Fibroblast of skin of left biceps (primary cell): ENCODE results near the gene LYST.
"Not testable (repeated sequence)": the region's sequence is repeated elsewhere in the genome, so short reads cannot be mapped to it uniquely, and the experiment has no call there.

Source experiments
- DNase-seq, 2 experiments: peaks; one replicate each; pipeline ENCODE4 v3.0.0-alpha.2; 2013; ENCODE audit warnings: low read depth in 2 of 2

The LYST gene, protein sequence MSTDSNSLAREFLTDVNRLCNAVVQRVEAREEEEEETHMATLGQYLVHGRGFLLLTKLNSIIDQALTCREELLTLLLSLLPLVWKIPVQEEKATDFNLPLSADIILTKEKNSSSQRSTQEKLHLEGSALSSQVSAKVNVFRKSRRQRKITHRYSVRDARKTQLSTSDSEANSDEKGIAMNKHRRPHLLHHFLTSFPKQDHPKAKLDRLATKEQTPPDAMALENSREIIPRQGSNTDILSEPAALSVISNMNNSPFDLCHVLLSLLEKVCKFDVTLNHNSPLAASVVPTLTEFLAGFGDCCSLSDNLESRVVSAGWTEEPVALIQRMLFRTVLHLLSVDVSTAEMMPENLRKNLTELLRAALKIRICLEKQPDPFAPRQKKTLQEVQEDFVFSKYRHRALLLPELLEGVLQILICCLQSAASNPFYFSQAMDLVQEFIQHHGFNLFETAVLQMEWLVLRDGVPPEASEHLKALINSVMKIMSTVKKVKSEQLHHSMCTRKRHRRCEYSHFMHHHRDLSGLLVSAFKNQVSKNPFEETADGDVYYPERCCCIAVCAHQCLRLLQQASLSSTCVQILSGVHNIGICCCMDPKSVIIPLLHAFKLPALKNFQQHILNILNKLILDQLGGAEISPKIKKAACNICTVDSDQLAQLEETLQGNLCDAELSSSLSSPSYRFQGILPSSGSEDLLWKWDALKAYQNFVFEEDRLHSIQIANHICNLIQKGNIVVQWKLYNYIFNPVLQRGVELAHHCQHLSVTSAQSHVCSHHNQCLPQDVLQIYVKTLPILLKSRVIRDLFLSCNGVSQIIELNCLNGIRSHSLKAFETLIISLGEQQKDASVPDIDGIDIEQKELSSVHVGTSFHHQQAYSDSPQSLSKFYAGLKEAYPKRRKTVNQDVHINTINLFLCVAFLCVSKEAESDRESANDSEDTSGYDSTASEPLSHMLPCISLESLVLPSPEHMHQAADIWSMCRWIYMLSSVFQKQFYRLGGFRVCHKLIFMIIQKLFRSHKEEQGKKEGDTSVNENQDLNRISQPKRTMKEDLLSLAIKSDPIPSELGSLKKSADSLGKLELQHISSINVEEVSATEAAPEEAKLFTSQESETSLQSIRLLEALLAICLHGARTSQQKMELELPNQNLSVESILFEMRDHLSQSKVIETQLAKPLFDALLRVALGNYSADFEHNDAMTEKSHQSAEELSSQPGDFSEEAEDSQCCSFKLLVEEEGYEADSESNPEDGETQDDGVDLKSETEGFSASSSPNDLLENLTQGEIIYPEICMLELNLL (N-terminal part only)

DNA sequence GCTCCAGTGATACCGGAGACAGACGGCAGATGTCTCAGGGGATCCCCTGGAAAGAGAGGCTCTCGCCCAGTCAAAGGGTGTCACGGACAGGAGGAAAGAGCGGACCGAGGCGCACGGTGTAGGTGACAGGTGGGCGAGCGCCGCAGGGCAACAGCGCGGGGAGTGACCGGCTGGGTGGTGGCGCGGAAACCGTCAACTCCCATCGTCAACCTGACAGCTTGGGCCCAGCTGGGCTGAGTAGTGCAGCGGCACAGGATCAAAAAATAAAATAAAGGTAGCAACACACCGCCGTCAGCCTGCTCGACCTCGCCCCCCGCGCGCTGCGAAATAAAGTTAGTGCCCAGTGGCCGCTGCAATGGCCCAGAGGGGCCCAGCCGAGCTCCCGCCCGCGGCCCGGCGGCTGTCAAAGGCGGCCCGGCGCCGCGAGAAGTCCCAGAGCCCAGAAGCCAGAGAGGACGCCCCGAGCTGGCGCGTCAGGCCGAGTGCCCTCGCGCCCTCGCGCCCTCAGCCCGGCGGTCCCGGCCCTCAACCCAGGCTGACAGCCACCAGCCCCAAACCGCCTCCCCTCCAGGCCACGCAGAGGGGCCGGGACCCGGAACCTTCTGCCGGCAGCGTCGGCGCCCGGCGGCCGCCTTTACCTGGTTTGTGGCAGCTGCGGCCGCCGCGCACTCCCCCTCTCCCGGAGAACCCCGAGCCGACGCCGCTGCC is at the start of gene LYST:
TSS of gene LYST (minus strand) at position 702 of the 708 bp plus-strand sequence. CDS start 36,489 bp downstream, outside the sequence.
- DNase-seq, result no peak

DNA sequence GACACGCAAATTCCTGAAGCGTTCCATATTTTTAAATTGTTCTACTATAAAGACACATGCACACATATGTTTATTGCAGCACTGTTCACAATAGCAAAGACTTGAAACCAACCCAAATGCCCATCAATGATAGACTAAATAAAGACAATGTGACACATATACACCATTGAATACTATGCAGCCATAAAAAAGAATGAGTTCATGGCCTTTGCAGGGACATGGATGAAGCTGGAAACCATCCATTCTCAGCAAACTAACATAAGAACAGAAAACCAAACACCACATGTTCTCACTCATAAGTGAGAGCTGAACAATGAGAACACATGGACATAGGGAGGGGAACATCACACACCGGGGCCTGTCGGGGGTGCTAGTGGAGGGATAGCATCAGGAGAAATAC is 48.8 kb upstream of the LYST start:
- DNase-seq, result not testable (repeated sequence)

DNA sequence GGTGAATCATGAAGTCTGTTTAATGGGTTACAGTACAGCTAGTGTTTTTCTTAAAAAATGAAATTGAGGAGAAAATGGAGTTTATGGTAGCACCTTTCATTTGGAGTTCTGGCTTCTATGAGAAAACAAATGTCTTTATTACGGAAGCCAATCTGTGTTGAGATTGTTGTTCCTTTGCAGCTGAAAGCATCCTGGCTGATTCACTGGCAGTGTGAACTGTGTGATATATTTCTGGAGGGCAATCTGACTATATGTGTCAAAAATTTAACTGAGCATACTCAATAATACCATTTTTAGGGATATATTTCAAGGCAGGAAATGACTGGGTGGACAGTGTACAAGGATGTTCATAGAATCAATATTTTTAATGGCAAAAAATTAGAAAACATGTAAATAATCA is 46.6 kb upstream of the LYST start:
- DNase-seq, result no peak

DNA sequence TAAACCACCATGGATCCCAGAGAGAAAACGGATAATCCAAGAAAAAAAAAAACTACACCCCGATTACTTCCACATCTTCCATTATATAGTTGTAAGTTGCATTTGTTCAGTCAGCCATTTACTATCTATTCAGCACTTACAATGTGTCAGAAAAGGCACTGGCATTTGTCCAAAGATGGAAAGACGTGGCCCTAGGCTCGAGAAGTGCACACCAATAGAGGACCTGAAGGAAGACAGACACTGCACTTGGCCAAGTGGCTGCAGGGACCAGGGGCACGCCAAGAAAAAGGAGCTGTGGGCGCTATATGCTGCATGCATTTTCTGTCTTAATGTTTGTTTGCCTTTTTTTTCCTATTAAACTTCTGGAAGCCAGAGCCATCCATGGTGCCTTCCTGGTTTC is 45.2 kb upstream of the LYST start:
- DNase-seq, result no peak

DNA sequence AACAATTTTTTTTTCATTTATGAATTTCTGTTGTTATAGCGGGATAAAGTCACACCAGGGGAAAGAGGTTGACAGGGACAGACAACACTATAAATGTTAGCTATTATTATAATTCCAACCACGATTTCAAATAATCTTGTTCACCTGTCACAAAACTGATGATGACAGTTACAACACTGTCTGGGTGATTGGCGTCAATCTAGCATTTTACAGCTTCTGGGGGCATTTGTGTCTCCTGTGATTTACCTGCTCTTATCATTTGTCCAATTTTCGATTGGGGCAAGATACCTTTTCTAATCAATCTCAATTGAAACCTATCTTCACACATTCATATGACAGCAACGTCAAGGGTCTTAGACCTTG is 44.6 kb upstream of the LYST start:
- no peak for DNase-seq

DNA sequence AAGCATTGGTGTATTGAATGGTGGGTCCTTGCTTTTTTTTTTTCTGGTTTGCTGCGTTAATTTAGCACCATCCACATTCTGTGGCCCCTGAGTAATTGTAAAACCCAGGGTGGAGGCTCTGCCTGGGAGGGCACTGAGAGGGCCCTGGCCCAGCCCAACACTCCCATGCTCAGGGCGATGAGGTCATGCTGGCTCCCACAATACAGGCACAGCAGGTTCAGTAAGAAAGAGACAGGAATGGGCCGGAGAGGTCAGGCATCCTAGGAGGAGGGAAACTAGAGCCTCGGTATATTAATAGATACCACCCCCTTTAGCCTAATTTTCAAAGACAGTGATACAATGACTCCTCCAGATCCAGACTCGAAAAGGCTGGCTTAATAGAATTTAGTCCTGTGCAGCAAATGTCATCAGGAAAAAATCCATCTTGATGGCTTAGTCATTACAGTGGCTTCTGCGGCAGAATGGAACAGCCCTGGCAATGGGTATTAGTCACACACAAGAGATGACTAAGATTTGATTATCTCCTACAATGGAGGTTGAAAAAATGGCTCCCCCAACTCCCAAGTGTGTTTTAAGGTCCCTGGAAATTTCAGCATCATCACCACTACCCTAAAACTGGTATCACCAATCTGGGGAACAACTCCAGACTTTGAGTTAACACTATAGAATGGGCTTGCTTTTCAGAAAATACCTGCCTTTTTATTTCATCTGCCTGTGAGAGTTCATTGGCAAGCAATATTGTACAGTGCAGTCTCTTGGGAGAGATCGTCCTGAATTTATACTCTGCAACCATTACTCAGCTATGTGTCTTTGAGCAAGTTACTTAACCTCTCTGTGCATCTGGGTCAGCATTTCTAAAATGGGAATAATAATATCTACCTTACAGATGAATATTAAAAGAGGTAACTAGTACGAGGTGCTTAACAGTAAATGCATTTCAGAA is 43.9 kb upstream of the LYST start:
- DNase-seq, result peak; percentile 81 to 82

DNA sequence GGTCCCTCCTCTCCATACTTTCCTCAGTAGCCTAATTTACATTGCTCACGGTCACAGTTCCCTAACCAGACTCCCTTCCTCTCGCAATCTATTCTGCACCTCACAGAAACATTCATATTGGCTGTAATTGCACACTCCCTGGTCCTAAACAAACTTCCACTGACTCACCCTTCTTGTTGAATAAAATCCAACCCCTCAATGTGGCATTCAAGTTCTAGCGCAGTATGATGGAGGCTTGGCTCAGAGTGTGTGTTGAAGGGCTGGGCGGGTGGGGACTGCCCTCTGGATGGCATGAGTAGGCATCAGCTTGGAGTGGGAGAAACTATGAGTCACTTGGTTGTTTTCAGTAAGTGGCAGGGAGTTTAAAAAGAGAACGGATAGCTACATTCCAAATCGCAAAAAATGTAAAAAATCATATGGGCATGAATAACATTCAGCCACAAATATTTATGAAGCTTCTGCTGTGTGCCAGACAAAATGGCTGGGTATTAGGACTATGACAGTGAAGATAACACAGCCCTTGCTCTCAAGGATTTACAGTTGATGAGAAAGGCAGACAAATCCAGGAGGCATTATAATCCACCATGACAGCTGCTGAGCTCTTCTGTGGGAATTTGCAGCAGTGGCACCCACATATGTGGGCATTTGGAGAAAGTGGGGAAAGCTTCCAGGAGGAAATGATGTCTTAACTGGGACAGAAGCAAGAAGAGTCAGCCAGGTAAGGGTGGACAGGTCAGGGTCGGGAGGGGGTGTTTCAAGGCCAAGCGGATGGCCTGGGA is 42.2 kb upstream of the LYST start:
- DNase-seq, result no peak

DNA sequence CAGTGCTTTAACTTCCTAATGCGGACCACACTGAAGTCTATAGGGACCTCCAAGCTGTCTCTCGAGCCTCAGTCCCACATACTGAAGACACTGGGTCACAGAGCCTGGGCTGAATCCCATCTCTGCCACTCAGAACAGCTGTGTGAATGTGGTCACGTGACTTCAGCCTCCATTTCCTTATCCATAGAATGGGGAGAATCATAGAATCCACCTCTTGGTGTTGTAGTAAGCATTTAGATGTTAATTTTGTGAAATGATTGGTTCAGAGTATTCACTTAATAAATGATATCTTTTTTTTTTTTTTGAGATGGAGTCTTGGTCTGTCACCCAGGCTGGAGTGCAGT is 41.2 kb upstream of the LYST start:
- DNase-seq, result no peak

DNA sequence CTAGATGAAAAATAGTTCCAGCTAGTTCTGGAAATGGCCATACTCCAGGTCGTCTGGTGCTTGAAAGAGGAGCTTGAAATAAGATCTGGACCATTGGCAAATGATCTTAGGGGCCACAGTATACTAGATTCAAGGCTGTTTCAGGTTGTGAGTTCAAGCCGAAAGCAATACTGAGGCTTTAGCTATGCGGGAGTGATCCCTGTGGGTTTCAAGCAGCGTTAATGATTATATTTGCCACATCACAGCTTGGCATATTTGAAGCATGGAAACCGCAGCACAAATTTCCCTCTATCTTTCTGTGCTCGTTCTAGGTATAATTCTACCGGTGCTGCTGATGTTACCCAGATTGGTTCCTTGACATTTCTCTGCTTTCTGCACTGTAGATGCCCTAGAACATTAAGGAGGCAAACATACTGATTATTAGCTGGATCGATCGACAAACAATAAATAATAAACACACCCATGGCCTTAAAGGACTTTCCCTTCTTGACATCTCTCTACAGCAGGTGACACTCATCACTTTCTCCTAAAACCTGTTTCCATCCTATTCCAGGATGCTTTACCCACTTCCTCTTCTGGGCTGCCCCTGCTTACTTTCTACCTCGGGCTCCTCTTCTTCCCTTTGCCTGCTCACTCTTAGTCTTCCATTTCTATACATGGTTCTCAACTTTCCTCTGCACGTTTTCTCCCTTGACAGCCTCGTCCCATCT is 40.6 kb upstream of the LYST start:
- DNase-seq, result no peak

DNA sequence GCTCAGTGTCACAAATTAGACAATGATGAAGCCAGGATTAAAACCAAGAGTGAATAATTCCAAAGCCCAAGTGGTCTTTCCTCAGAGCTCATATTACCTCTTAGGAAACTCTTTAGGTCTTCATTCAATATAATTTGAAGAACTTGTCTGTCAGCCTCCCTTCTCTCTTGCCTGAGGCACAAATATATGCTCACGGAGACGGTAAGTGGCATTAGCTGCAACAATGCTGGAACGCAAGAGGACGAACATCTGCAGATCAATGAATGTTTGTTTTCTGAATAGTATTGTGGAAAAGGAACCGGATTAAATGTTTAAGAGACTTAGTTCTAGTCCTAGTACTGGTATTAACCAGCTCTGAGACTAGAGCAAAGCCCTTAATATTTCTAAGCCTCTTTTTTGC is 39.7 kb upstream of the LYST start:
- no peak for DNase-seq

DNA sequence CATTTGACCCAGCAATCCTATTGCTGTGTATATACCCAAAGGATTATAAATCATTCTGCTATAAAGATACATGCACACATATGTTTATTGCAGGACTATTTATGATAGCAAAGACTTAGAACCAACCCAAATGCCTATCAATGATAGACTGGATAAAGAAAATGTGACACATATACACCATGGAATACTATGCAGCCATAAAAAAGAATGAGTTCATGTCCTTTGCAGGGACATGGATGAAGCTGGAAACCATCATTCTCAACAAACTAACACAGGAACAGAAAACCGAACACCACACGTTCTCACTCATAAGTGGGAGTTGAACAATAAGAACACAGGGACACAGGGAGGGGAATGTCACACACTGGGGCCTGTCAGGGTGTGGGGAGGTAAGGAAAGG is 37.1 kb upstream of the LYST start:
- DNase-seq, result not testable (repeated sequence)

DNA sequence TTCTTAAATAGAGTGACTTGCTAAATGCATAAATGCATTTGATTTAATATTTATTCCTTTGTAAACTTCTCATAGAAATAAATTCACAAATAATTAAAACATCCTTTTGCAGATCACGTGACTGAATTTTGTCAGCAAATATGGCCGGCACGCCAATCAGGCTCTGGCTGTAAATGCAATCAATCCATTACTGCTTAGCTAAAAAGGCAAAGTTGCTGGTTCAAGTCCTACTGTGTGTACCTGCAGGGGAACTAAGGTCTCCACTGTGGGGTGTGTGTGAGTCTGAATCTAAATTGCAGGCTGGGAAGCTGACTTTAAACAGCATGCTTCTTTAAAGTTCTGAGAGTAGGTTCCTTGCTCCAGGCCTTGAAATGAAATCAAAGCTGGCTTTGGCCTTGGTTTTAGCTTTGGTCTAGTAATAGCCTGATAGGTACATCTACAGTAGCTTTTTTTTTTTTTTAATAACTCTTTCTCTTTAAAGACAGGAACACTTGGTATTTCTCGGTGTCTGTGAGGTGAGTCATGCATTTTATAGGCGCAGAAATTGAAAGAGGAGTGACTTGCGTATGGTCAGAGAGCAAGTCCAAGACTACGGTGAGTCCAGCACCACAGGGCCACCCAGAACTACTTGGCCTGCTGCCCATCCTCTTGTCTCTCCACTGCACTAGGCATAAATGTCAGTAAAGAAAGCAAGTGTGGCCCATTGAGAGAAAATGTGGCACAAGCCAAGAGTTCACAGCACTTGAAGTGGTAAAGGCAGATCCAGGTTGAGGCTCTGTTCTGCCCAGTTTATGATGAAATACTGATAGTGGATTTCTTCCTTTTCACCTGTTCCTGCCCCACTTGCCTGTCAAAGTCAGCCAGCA is 36.2 kb upstream of the LYST start:
- DNase-seq, result no peak

DNA sequence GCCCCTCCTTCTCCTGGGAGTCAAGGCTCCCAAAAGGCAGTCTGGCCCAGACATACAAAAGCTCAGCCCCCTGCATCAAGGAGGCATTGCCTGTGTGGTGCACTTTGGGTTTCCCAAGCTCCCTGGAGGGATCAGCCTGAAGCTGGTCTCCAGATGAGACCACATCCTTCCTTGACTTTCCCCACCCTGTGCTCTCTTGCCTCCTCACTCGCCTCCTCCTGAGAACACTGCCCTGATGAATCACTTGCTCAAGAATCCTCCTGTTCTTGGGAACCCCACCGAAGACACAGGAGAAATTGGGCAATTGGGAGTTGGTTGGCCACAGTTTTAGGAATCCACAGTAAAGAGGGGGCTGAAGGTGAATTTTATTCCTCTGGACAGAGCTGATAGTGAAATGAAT is 34.8 kb upstream of the LYST start:
- no peak for DNase-seq

DNA sequence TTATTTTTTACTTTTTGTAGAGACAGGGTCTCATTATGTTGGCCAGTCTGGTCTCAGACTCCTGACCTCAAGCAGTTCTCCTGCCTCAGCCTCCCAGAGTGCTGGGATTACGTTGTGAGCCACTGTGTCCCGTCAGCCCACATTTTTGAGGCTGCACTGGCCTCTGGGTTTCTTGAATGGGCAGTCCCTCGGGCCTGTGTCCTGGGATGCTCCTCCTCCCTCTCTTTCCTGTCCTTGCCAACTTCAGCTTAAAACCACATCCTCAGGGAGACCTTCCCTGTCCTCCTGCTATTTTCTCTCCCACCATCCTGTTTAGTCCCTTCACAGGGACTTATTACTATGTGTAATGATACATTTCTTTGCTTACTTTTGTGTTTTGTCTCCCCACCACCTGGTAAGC is 31.4 kb upstream of the LYST start:
- no peak for DNase-seq

DNA sequence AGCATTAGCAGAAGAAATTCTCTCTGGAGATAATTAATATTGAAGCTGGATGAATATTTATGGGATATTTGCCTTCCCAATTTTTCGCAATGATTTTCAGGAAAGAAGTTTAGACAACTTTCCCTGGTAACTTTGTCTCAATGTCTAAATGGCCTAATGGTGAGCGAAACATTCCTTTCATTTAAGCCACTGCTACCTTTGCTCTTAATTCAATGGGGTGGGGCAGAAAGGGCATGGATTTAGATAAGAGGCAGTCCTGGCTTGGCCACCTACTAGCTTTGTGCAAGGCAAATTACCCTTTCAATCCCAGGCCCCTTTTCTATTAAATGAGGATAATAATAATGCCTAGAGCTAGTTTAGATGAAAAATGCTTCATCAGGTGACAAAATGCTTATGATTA is 27.1 kb upstream of the LYST start:
- DNase-seq, result no peak

DNA sequence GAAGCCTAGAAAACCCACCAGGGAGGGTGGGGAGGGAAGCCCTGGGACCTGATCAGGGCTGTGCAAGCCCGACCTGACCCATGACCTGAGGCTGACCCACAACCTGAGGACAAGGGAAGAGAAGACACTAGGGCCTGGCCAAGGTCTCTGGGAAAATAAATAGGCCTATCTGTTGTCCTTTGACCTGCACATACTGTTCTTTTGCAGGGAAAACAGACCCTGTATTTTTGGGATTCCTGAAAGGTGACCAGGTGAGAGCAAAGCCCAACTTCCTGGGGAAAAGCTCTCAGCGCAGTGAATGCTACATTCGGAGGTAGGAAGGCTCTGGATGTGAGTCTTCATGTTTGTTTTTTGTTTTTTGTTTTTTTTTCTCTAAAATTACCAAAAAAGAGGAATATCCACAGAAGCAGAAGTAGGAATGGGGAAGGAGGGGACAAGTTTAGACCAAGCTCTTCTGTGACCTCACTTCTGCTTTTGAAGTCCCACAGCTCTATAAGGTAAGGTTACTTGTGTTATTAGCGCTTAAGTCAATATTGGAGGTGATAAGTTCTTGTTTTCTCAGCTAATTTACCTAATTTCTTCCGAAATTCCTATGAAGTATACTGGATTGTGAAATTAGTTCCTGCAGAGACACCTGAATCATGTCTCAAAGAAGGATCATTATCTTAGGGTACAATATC is 26.2 kb upstream of the LYST start:
- DNase-seq, result no peak

DNA sequence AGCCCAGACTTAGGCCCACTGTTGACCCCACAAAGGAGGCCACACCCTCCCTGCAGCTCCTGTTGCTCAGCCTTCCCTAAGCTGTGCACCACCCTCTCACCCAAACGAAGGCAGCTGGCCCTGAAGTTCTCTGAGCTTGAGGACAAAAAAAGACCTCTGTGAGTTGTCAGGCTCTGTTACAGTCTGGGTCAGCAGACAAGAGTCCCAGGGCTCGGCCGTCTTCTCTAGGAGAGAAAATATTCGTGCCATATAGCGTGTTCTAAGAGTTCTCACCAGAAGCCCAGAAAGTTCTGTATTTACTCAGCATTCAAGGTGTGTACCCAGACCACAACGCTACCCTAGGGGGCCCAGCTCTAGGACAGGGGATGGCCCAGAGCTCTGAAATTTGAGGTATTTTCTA is 25.5 kb upstream of the LYST start:
- DNase-seq, result no peak
